ENCODE data around the gene FTO.

DNA sequence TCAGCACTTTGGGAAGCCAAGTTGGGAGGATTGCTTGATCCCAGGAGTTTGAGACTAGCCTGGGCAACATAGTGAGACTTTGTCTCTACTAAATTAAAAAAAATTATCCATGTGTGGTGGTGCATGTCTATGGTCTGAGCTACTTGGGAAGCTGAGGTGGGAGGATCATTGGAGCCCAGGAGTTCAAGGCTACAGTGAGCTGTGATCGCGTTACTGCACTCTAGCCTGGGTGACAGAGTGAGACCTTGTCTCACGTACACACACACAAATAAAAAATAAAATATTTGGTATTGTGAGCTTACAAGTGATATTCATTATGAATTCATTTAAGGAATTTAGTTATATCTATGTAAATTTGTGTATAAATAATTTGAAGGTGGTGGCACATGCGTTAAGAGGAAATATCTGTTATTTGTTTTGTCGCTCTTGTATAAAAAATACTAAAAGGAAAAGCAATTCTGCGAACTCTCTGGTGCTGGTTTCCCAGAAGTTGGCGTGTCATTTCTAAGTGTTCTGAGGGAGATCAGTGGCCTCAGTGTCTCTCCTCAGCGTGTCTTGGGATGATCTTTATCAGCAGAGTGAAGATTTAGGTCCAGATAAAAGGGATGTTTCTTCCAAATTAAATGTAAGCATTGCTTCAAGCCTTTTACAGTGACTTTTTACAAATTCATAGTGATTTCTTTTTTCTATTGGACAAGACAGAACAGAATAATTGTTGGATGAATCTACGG is 187.6 kb downstream of the FTO start:
- TF ChIP-seq POLR2A (IDR thresholded peaks at IDR 0.05) (no peak), POLR2AphosphoS5 (IDR thresholded peaks at IDR 0.05) (no peak), EP300 (IDR thresholded peaks at IDR 0.05) (no peak)
- TF ChIP-seq, protein P1, sequence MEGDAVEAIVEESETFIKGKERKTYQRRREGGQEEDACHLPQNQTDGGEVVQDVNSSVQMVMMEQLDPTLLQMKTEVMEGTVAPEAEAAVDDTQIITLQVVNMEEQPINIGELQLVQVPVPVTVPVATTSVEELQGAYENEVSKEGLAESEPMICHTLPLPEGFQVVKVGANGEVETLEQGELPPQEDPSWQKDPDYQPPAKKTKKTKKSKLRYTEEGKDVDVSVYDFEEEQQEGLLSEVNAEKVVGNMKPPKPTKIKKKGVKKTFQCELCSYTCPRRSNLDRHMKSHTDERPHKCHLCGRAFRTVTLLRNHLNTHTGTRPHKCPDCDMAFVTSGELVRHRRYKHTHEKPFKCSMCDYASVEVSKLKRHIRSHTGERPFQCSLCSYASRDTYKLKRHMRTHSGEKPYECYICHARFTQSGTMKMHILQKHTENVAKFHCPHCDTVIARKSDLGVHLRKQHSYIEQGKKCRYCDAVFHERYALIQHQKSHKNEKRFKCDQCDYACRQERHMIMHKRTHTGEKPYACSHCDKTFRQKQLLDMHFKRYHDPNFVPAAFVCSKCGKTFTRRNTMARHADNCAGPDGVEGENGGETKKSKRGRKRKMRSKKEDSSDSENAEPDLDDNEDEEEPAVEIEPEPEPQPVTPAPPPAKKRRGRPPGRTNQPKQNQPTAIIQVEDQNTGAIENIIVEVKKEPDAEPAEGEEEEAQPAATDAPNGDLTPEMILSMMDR (IDR thresholded peaks at IDR 0.05), result no peak
